OCI-LY1 (cell line): ENCODE data around the gene ADAMTS17.

ENCODE experiments used
- H2AFZ ChIP-seq: fragments of 200-600 bp; sonication (generic), shearing (Covaris generic); 2 replicates; pipeline ENCODE4 v1.6.0; 2014; ENCODE audit warnings: antibody characterized with exemption, mild to moderate bottlenecking, low read length
- H3F3A ChIP-seq: fragments of 200-600 bp; sonication (generic), shearing (Covaris generic); 2 replicates; pipeline ENCODE4 v1.6.0; 2014; ENCODE audit warnings: mild to moderate bottlenecking, antibody characterized with exemption, low read length, moderate library complexity; ENCODE audit not compliant: insufficient read depth
- H3K27ac ChIP-seq: fragments of 200-600 bp; sonication (generic); 2 replicates; pipeline ENCODE4 v1.5.1; 2014; ENCODE audit warnings: low read length, mixed run types, mild to moderate bottlenecking, low read depth; ENCODE audit not compliant: poor library complexity, severe bottlenecking
- H3K27me3 ChIP-seq: fragments of 200-600 bp; sonication (generic); 2 replicates; pipeline ENCODE4 v1.6.0; 2014; ENCODE audit warnings: antibody characterized with exemption, mild to moderate bottlenecking, low read length, moderate library complexity; ENCODE audit not compliant: insufficient read depth
- H3K36me3 ChIP-seq: fragments of 200-600 bp; sonication (generic); 2 replicates; pipeline ENCODE4 v1.6.1; 2014; ENCODE audit warnings: mild to moderate bottlenecking, antibody characterized with exemption, low read length, moderate library complexity, mixed read lengths; ENCODE audit not compliant: insufficient read depth
- H3K4me1 ChIP-seq: fragments of 200-600 bp; sonication (generic); 2 replicates; pipeline ENCODE4 v1.5.1; 2014; ENCODE audit warnings: mild to moderate bottlenecking, low read length, moderate library complexity; ENCODE audit not compliant: insufficient read depth, severe bottlenecking
- H3K4me2 ChIP-seq: fragments of 200-600 bp; sonication (generic), shearing (Covaris generic); 2 replicates; pipeline ENCODE4 v1.6.1; 2014; ENCODE audit warnings: low read length
- H3K4me3 ChIP-seq: fragments of 200-600 bp; sonication (generic); 2 replicates; pipeline ENCODE4 v1.5.1; 2014; ENCODE audit warnings: low read length, low read depth, mild to moderate bottlenecking, mixed read lengths; ENCODE audit not compliant: poor library complexity, severe bottlenecking
- H3K79me2 ChIP-seq: fragments of 200-600 bp; shearing (Covaris generic); 2 replicates; pipeline ENCODE4 v1.6.1; 2016; ENCODE audit warnings: mixed run types, low read length, mixed read lengths; ENCODE audit not compliant: insufficient read depth
- H3K9ac ChIP-seq: fragments of 200-600 bp; sonication (generic), shearing (Covaris generic); 2 replicates; pipeline ENCODE4 v1.6.1; 2014; ENCODE audit warnings: mild to moderate bottlenecking, low read length, mixed read lengths
- H3K9me2 ChIP-seq: fragments of 200-600 bp; sonication (generic), shearing (Covaris generic); 2 replicates; pipeline ENCODE4 v1.6.1; 2014; ENCODE audit warnings: low read depth, mild to moderate bottlenecking, low read length, mixed read lengths
- H3K9me3 ChIP-seq: fragments of 200-600 bp; shearing (Covaris generic); 2 replicates; pipeline ENCODE4 v1.6.1; 2014; ENCODE audit warnings: low read length, mixed read lengths
- H4K20me1 ChIP-seq: fragments of 200-600 bp; sonication (generic), shearing (Covaris generic); 2 replicates; pipeline ENCODE4 v1.6.0; 2016; ENCODE audit warnings: mild to moderate bottlenecking, low read length; ENCODE audit not compliant: insufficient read depth
- EZH2 ChIP-seq: fragments of 200-600 bp; sonication (generic), shearing (Covaris generic); IDR thresholded peaks from 2 replicates; pipeline ENCODE4 v1.8.0; 2017; ENCODE audit warnings: borderline replicate concordance, mixed run types, mild to moderate bottlenecking, antibody characterized with exemption, low read length, moderate library complexity, mixed read lengths
- TF ChIP-seq, protein P1 (sequence below): fragments of 200-600 bp; sonication (generic), shearing (Covaris generic); IDR thresholded peaks from 2 replicates; pipeline ENCODE4 v1.5.1; 2017; ENCODE audit warnings: mild to moderate bottlenecking, antibody characterized with exemption, low read length, moderate library complexity, mixed read lengths

ADAMTS17 gene

DNA sequence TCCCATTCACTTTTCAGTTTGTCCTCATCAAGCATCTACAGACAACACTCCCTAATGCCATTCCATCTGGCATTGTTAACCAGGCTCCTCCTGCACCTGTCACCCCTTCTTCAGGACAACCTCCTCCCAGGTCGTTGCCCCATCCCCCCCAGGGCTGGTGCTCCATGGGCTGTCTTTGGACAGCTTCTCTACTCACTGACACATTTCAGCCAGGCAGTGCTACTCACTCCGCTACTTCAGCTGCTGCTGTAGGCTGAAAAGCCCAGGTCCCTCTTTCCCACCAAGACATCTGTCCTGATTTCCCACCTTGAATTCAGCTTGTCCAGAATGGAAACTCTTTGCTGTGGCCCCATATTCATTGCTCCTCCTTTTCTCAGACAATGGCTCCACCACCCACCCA is 61.9 kb downstream of the ADAMTS17 start:
- H2AFZ ChIP-seq = no peak overlapping the region
- H3K36me3 ChIP-seq = no peaks in the 10 kb centered on the region
- no peak overlapping the region for H3K9ac ChIP-seq
- TF ChIP-seq, protein P1, sequence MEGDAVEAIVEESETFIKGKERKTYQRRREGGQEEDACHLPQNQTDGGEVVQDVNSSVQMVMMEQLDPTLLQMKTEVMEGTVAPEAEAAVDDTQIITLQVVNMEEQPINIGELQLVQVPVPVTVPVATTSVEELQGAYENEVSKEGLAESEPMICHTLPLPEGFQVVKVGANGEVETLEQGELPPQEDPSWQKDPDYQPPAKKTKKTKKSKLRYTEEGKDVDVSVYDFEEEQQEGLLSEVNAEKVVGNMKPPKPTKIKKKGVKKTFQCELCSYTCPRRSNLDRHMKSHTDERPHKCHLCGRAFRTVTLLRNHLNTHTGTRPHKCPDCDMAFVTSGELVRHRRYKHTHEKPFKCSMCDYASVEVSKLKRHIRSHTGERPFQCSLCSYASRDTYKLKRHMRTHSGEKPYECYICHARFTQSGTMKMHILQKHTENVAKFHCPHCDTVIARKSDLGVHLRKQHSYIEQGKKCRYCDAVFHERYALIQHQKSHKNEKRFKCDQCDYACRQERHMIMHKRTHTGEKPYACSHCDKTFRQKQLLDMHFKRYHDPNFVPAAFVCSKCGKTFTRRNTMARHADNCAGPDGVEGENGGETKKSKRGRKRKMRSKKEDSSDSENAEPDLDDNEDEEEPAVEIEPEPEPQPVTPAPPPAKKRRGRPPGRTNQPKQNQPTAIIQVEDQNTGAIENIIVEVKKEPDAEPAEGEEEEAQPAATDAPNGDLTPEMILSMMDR = no peak
- TF ChIP-seq EZH2 = no peak
- H3K4me2 ChIP-seq = no peak overlapping the region
- H3K9me3 ChIP-seq = no peaks in the 10 kb centered on the region
- H3K27me3 ChIP-seq = no peaks in the 10 kb centered on the region
- H3K4me1 ChIP-seq = no peaks in the 10 kb centered on the region
- H3F3A ChIP-seq = no peaks in the 10 kb centered on the region
- no peak overlapping the region for H3K4me3 ChIP-seq
- no peak overlapping the region for H3K27ac ChIP-seq
- H3K79me2 ChIP-seq = no peaks in the 10 kb centered on the region
- no peaks in the 10 kb centered on the region for H3K9me2 ChIP-seq
- H4K20me1 ChIP-seq = no peaks in the 10 kb centered on the region

DNA sequence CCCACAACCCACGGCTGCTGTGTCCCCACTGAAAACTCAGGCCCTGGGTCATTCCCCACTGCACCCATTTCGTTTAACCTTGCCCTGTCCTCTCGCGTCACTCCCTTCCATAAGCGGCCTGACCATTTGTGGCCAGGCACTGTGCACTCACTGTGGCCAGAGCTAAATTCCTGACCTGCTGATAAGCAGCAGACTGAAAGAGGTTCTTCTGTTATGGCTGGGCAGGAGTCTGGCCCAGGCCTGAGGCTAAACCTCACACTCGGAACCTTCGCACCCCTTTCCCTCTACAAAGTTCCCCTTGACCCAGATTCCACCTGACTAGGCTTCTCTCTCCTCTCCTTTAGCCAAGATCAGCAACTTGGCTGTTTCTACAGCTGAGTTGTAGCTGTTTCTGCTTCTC is 62.3 kb downstream of the ADAMTS17 start:
- no peak overlapping the region for H3K4me2 ChIP-seq
- no peak overlapping the region for H3K27ac ChIP-seq
- H3K27me3 ChIP-seq = no peaks in the 10 kb centered on the region
- H3K9ac ChIP-seq = no peak overlapping the region
- H3K4me1 ChIP-seq = no peaks in the 10 kb centered on the region
- no peak overlapping the region for H3K4me3 ChIP-seq
- no peaks in the 10 kb centered on the region for H3F3A ChIP-seq
- H3K79me2 ChIP-seq = no peaks in the 10 kb centered on the region
- H3K36me3 ChIP-seq = no peaks in the 10 kb centered on the region
- TF ChIP-seq, protein P1 = no peak
- TF ChIP-seq EZH2 = no peak
- H3K9me3 ChIP-seq = no peaks in the 10 kb centered on the region
- no peak overlapping the region for H2AFZ ChIP-seq
- no peaks in the 10 kb centered on the region for H3K9me2 ChIP-seq
- H4K20me1 ChIP-seq = no peaks in the 10 kb centered on the region

GRCh38 chr15:100278596-100279380 is 63.0 kb downstream of the ADAMTS17 start:
- Histone ChIP-seq H3K4me2 (no peak overlapping the region), H3F3A (no peaks in the 10 kb centered on the region), H3K27ac (no peak overlapping the region), H3K4me3 (no peak overlapping the region), H3K4me1 (no peaks in the 10 kb centered on the region), H4K20me1 (no peaks in the 10 kb centered on the region), H2AFZ (no peak overlapping the region), H3K9me2 (no peaks in the 10 kb centered on the region), H3K27me3 (no peaks in the 10 kb centered on the region), H3K36me3 (no peaks in the 10 kb centered on the region), H3K9me3 (no peaks in the 10 kb centered on the region), H3K9ac (no peak overlapping the region), H3K79me2 (no peaks in the 10 kb centered on the region)
- TF ChIP-seq EZH2 = no peak
- TF ChIP-seq, protein P1 = no peak
